Loucy (cell line): ENCODE results near the gene SLC1A4.
A peak's percentile ranks its signal among the peaks of the same experiment; 100 is the strongest.

ENCODE experiments used
- CTCF ChIP-seq: fragments of 200-600 bp; sonication (generic); conservative IDR thresholded peaks from 2 replicates; pipeline ENCODE4 v1.5.1; 2014; ENCODE audit warnings: mild to moderate bottlenecking, antibody characterized with exemption, low read length
- EZH2phosphoT487 ChIP-seq: fragments of 200-600 bp; IDR thresholded peaks from 2 replicates; pipeline ENCODE4 v1.6.1; 2018; ENCODE audit warnings: antibody characterized with exemption, mild to moderate bottlenecking, moderate library complexity, borderline replicate concordance

- 0 out of 2 replicates have a peak, but pooled peaks have one; percentile 23 for TF ChIP-seq CTCF
- no peak for TF ChIP-seq EZH2phosphoT487
Observed at GRCh38 chr2:64963719-64964118, 25.5 kb upstream of the SLC1A4 start.
